HG02938 (cell line): ENCODE measurements around the gene FADS6.
"Not testable (repeated sequence)": the region's sequence is repeated elsewhere in the genome, so short reads cannot be mapped to it uniquely, and the experiment has no call there.

ENCODE experiments used
- ATAC-seq: cut with Tn5 transposase; IDR thresholded peaks from one replicate; pipeline ENCODE4 v1.9.1; 2021; ENCODE audit warnings: mild to moderate bottlenecking, moderate library complexity; ENCODE audit not compliant: unreplicated experiment

The FADS6 gene

GRCh38 chr17:74921026-74921681, 27.7 kb upstream of the FADS6 start:
- no peak for ATAC-seq

GRCh38 chr17:74920642-74921025, 27.2 kb upstream of the FADS6 start:
- ATAC-seq: no peak

DNA sequence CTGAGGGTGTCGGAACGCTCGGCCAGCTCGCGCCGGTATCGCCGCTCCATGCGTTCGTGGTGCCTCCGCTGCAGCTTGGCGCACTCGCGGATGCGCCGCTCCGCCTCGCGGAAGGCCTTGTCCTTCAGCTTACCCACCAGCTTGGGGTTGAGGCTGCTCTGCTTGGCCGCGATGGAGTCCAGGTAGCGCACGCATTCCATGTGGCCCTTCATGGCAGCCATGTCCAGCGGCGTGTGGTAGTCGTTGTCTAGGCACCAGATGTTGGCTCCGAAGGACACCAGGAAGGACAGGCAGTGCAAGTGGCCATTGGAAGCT, 26.8 kb upstream of the FADS6 start:
- ATAC-seq: no peak

- ATAC-seq: no peak
These were observed 26.2 kb upstream of the FADS6 start for GRCh38 chr17:74919440-74920305.

- ATAC-seq: no peak
These were observed 25.5 kb upstream of the FADS6 start for GRCh38 chr17:74918906-74919305.

GRCh38 chr17:74917430-74917829, 24.0 kb upstream of the FADS6 start:
- no peak for ATAC-seq

DNA sequence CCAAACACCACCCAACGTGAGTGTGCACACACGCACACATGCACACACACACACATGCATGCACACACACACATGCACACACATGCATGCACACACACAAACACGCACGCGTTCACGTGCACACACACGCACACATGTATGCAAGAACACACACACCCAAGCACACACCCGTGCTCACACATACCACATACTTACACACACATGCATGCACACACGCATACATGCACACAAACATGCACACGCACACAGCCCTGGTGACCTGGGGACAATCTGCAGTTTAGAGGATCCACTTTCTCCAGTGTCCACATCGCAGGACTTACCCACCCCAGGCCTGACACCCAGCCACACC, 23.4 kb upstream of the FADS6 start:
- no peak for ATAC-seq

GRCh38 chr17:74916136-74916850, 22.9 kb upstream of the FADS6 start:
- ATAC-seq: no peak

DNA sequence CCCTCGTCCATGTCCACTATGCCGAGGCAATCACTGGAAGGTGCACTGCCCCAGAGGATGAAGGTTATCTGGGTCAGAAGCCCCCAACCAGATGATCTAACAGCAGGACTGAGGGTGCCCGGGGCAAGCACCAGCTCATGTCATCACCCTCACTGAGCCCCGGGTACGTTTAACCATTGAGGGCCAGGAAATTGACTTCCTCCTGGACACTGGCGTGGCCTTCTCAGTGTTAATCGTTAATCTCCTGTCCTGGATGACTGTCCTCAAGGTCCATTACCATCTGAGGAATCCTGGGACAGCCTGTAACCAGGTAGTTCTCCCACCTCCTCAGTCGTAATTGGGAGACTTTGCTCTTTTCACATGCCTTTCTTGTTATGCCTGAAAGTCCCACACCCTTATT, 18.0 kb upstream of the FADS6 start:
- not testable (repeated sequence) for ATAC-seq

- ATAC-seq: not testable (repeated sequence)
These were observed 15.7 kb upstream of the FADS6 start for GRCh38 chr17:74909097-74909496.

DNA sequence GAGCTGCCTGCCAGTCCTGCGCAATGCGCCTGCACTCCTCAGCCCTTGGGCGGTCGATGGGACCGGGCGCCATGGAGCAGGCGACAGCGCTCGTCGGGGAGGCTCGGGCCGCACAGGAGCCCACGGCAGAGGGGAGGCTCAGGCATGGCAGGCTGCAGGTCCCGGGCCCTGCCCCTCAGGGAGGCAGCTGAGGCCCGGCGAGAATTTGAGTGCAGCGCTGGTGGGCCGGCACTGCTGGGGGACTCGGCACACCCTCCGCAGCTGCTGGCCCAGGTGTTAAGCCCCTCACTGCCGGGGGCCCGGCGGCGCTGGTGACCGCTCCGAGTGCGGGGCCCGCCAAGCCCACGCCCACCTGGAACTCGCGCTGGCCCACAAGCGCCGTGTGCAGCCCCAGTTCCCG, 13.6 kb upstream of the FADS6 start:
- no peak for ATAC-seq

- ATAC-seq: not testable (repeated sequence)
These were observed 12.9 kb upstream of the FADS6 start for GRCh38 chr17:74906214-74906793.

DNA sequence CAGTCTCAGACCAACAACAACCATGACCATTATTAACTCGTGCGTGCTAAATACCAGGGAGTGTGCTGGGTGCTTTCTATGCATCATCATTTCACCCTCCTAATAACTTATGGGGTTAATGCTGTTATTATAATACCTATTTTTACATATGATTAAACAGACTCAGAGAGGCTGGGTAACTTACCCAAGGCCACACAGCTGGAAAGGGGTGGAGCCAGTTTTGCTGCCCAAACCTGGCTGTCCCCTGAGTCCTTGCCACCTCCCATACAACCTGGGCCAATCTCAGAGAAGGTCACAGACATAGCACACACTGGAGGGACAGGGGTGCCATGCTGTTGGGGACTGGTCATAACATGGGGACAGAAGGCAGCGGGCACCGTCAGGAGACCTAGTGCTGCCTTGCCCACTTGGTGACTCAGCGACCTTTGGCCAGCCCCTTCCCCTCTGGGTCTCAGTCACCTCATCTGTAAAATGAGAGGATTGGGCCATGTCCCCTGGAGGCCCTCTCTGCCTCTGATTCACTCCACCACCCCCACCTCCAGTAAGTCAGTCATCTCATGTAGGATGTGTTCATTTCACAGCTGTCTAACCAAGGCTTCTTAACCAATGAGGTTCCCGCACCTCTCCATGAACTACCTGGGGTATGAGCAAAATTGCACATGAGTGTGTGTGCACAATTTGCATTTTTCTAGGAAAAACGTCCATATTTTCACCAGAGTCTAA, 11.4 kb upstream of the FADS6 start:
- no peak for ATAC-seq

- ATAC-seq: no peak
These were observed 10.2 kb upstream of the FADS6 start for GRCh38 chr17:74903671-74904070.

DNA sequence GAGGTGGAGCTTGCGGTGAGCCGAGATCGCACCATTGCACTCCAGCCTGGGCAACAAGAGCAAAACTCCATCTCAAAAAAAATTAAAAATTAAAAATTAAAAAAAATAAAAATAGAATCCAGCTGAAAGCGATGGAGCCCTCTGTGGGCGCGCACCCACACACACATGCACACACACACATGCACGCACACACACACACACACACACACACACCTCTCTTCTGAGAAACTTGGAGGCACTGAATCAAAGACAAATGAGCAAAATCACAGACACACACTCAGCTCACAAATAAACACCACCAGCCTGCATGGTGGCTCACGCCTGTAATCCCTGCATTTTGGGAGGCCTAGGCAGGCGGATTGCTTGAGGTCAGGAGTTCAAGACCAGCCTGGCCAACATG, 9.6 kb upstream of the FADS6 start:
- ATAC-seq: no peak

DNA sequence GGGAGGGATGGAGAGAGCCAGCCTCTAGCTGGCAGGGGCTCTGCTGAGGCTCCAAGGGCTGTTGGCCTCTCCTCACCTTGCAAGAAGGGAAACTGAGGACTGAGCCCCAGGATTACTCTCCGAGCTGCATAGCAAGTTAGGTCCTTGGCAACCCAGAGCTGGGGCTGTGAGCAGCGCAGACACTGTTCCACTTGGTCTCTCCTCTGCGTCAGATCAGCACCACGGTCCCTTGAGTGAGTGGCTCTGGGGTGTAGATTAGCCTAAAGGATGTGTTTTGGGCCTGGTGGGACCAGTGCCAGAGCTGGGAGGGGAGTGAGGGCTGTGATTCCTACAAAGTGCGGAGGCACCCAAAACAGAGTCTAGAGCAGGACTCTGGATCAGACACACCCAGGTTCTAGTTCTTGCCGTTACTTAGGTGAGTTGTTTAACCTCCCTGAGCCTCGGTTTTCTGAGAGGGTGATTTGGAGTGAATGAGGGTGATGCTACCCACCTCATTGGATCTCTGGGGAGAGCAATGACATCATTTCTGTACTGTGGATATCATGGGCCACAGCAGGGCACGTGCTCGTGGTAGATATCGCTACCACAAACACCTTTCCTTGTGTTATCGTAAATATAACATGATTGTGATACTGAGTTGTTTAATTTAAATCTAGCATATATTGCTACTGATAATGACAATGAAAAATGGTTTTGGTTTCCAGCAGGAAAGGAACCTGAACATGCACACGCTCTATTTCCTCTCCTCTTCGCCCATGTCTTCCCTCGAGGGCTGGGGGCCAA, 8.1 kb upstream of the FADS6 start:
- ATAC-seq: no peak

- no peak for ATAC-seq
These were observed 6.8 kb upstream of the FADS6 start for GRCh38 chr17:74900208-74900607.

DNA sequence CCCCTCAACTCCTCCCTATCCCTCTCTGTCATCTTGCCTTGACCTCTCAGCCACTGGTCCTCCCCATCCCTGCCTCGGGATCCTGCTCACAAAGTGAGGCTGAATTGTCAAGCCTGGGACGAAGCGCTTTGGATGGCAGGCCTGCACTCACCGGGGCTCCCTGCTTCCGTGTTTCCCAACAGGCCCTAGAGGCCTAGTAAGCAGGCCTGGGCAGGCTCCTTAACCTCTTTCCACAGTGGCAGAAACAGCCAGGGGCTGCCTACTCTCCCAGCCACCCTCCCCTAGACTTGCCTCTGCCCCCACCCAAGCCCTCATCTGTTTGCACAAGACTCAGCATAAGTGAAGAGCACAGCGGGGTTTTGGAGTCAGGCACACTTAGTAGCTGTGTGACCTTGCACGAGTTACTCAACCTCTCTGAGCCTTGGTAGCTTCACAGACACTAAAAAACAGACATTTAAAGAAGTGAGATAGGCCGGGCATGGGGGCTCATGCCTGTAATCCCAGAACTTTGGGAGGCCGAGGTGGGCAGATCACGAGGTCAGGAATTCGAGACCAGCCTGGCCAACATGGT, 5.0 kb upstream of the FADS6 start:
- ATAC-seq: no peak

GRCh38 chr17:74893936-74894671, 671 bp upstream of the FADS6 start:
- no peak for ATAC-seq
